AG09319 (cell line): ENCODE data around the gene SYTL2.

Source experiments
- DNase-seq: peaks from one replicate; pipeline ENCODE4 v3.0.0-alpha.2; 2010; ENCODE audit warnings: low read depth; ENCODE audit errors: extremely low read depth
- CTCF ChIP-seq: IDR thresholded peaks from 2 replicates; pipeline ENCODE4 v1.5.1; 2011; ENCODE audit warnings: low read depth, mild to moderate bottlenecking, inconsistent platforms, low read length, moderate library complexity

SYTL2 gene

GRCh38 chr11:85749884-85750283 lies 61.1 kb downstream of the SYTL2 start:
- no peak for DNase-seq
- TF ChIP-seq CTCF = no peak

GRCh38 chr11:85749287-85749834 lies 61.6 kb downstream of the SYTL2 start:
- TF ChIP-seq CTCF = no peak

DNA sequence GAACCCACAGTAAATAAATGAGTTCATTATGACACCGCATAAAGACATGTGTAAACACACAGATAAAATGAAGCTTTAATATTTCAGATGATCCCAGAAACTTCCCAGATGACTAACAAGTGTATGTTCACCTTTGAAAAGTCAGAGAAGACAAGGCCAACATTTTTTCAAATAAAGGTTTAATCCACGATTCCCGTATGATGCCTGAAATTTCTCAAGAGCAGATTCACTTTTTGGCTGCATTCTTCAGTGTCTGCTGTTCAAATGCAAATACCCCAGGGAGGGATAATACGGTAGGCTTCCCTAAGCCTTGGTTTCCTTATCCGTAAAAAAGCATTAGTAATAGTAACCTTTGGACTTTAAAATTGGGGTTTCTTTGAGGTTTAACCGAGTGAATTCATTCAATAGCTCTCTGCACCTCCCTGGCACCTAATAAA lies 62.5 kb downstream of the SYTL2 start:
- no peak for DNase-seq
- no peak for TF ChIP-seq CTCF

More at GRCh38 chr11:85749287-85749834, 61.6 kb downstream of the SYTL2 start:
- no peak for DNase-seq

DNA sequence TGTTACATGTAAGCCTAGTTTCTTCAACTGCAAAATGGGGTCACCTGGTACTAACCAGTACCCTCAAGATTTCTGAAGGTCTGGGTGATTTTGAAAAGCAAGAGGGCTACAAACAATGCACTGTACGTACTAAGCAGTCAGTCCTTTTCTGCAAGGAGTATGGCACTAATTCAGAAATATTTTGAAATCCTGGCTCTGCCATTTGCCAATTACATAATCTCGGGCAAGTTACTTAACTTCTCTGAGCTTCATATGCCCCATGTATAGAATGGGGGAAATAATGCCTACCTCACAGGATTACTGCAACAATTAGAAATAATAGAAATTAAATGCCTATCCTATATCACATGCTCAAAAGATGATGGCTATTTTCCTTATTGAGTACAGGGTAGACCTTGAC lies 64.3 kb downstream of the SYTL2 start:
- TF ChIP-seq CTCF = no peak
- DNase-seq = no peak

DNA sequence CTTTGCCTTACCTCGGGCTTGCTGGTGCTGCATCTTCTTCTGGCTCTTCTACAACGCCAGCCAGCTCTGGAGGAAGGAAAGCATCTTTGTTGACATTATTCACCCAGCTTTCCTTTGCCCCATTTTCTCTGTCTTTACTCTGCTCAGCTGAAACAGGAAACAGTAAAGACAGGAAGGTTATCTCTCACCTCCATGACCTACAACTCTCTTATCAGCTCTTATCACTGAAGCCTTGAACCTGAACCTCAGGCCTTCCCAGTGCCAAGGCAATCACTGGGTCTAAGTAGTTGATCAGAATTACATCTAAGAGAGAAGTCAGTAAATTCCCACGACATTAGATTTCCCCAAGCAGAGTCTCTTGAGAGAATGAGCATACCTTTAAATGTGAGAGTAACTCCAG lies 65.3 kb downstream of the SYTL2 start:
- no peak for TF ChIP-seq CTCF
- no peak for DNase-seq

DNA sequence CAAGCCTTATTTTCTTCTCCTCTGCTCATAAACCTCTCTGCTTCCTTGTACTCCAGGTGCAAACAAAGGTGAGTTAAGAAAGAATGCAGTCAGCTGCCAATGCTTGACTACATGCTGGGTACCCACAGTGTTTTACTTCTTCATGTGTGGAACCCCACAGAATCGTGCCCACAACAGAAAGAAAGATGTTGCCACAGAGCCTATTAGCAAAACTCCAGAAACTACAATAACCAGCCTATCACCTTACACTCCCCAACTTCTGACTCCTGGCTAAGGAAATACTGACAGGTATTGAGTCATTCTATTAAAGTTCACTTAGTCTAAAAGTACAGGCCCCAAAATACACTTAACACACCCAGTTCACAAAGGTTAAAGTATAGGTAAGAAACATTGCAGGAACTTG lies 68.1 kb downstream of the SYTL2 start:
- no peak for TF ChIP-seq CTCF
- no peak for DNase-seq

GRCh38 chr11:85742348-85742747 lies 68.6 kb downstream of the SYTL2 start:
- DNase-seq = no peak
- TF ChIP-seq CTCF = no peak
